ENCODE measurements around the gene SKOR1.

- no peak for TF ChIP-seq REST (IDR thresholded peaks at IDR 0.05; ENCODE audit: insufficient read depth in 1 of 2, low read depth in 2 of 2, low read length in 2 of 2)
- no peak for TF ChIP-seq TAF1 (IDR thresholded peaks at IDR 0.05; ENCODE audit: borderline replicate concordance, insufficient read depth, low read length)
- no peak for TF ChIP-seq POLR2AphosphoS5 (IDR thresholded peaks at IDR 0.05; ENCODE audit: low read depth, low read length)
- TF ChIP-seq FOXP2 (optimal IDR thresholded peaks at IDR 0.05; ENCODE audit: borderline replicate concordance, extremely low read depth, extremely low read length, insufficient read depth) = no peak
- TF ChIP-seq SIN3A (IDR thresholded peaks at IDR 0.05; ENCODE audit: borderline replicate concordance, insufficient read depth, low read length) = no peak
Measured at GRCh38 chr15:67822537-67823313, 2.6 kb upstream of the SKOR1 start.

Data from PFSK-1 (cell line).